HG03103 (cell line): Measurements from ENCODE around the gene MRPL36.

ENCODE experiments used
- ATAC-seq: cut with Tn5 transposase; IDR thresholded peaks from one replicate; pipeline ENCODE4 v1.9.1; 2021; ENCODE audit warnings: low read depth; ENCODE audit not compliant: unreplicated experiment

Gene MRPL36

GRCh38 chr5:1753490-1753889 lies 46.1 kb downstream of the MRPL36 start:
- ATAC-seq: no peak

DNA sequence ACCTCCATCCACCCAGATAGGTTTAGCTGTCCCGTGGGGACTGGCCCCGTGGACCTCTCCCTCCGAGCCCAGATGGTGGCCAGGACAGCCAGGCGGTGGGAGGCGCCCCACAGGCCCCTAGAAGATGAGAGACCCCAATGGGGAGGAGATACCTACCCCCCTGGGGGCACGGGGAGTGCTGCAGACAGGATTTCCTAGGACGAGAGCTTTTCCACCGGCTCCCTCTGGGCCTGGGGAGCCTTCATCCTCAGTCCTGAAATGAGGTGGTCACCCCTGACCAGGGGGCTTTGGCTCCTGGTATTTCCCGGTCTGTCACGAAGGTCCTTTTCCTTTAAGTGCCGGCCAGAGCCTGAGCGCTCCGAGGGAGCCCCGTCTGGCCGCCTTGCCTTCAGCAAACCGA lies 46.8 kb downstream of the MRPL36 start:
- no peak for ATAC-seq

GRCh38 chr5:1751864-1752822 lies 47.5 kb downstream of the MRPL36 start:
- no peak for ATAC-seq

GRCh38 chr5:1751026-1751863 lies 48.4 kb downstream of the MRPL36 start:
- no peak for ATAC-seq

DNA sequence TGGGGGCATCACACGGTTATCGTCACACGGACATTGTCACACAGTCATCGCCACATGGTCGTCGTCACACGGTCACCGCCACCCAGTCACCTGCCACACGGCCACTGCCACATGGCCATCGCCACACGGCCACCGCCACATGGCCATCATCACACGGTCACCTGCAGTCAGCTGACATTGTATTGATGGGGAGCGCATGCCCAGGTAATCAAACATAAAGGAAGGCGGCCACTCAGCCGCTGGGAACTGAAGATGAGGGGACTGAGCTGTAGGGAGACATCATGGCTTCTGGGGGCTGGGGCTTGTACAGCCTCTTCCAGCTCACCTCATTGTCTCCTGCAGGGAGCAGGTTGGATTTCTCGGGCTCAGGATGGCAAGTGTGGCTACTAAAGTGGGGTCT lies 49.2 kb downstream of the MRPL36 start:
- ATAC-seq: no peak

- no peak for ATAC-seq
Measured at GRCh38 chr5:1749346-1750124, 50.1 kb downstream of the MRPL36 start.

DNA sequence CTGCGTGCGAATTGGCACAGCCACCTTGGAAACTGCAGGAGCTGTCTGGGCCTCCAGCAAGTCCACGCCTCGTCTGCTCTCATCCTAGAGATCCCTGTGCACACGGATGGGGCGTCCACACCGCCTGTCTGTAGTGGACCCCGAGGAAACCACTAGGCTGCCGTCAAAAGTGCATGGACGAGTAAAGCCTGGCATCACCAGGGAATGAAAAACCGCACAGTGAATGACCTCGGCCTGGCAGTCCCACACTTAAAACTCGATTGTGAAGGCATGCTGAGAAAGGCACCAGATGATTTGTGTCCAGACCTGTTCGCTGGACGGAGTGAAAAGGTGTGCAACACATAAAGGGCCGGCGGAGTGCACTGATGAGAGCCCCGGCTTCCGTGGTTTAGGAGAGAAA lies 50.8 kb downstream of the MRPL36 start:
- ATAC-seq: no peak
